ENCODE data around the gene CHRM3.

The CHRM3 gene

DNA sequence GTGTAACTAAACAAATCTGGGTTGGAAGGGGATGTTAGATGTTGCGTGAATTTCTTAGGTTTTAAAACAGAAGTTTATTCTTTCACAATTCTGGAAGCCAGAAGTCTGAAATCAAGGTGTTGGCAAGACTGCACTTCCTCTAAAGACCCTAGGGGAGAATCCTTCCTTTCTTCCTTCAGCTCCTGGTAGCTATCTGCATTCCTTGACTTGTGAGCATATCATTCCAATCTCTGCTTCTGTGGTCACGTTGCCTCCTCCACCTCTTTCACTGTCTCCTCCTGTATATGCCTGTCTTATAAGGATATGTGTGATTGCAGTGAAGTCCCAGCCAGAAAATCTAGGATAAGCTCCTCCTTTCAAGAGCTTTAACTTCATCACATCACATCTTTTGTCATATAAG lies 7.7 kb downstream of the CHRM3 start:
- in situ Hi-C loops (cut with MboI; ENCODE audit: low sequenced_read_pairs) = no loop called here

DNA sequence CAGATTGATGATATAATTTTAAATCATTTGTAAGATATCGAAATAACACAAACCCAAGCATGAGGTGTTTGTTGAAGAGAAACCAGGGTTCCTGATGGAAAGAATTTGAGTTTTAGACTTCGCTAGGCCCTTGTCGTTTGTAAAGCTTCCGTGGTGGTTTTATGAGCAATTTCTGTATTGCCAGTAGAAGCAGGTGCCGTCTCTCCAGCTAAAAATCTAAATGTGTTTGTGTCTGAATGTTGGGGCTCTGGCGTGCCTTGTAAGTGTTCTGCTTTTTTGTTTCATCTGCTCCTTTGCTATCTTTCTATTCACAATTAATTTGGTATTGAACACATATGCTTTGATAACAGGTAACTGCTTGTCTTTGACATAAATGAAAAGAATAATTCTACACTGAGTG lies 27.5 kb downstream of the CHRM3 start:
- in situ Hi-C loops (cut with MboI; ENCODE audit: low sequenced_read_pairs) = no loop called here

GRCh38 chr1:239417221-239417620 lies 30.9 kb downstream of the CHRM3 start:
- in situ Hi-C loops (cut with MboI; ENCODE audit: low sequenced_read_pairs) = no loop called here

GRCh38 chr1:239417986-239418640 lies 31.7 kb downstream of the CHRM3 start:
- in situ Hi-C loops (cut with MboI; ENCODE audit: low sequenced_read_pairs) = no loop called here

DNA sequence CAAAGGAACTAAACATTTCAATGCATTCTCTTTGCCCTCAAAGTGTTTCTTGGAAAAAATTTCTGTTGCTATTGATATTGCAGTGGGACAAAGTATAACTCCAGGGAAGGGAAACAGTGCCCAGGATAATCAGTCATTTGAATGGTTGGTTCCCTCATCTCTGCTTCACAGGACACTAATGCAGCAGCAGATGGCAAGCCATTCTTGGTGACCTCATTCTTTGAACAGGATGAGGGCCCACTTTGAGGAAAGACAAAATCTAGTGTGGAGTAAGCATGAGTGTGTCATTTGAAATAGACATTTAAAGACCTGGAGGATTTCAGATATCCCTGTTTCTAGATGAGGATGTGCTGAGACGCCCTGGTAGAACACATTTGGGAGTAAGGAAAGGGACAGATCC lies 32.3 kb downstream of the CHRM3 start:
- in situ Hi-C loops (cut with MboI; ENCODE audit: low sequenced_read_pairs) = no loop called here

- in situ Hi-C loops (cut with MboI; ENCODE audit: low sequenced_read_pairs) = no loop called here
Observed at GRCh38 chr1:239421811-239422210, 35.4 kb downstream of the CHRM3 start.

DNA sequence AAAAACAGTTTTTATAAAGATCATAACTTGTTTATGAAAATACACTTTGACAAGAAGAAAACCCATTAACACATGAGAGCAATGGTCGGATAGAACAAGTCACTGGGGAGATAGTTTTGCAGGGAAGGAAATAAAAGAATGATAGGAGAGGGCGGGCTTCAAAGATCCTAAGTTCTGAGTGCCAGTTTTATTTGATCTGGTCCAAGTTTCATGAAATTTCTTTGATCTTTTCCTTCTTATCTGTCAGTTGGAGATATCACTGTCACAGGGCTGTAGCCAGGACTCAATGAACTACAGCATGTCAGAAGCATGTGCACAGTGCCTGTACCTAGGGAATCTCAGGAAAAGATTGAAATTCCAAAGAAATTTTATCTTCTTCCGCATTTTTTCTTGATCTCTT lies 36.5 kb downstream of the CHRM3 start:
- in situ Hi-C loops (cut with MboI; ENCODE audit: low sequenced_read_pairs) = no loop called here

- in situ Hi-C loops (cut with MboI; ENCODE audit: low sequenced_read_pairs) = no loop called here
Observed at GRCh38 chr1:239426821-239427475, 40.6 kb downstream of the CHRM3 start.

DNA sequence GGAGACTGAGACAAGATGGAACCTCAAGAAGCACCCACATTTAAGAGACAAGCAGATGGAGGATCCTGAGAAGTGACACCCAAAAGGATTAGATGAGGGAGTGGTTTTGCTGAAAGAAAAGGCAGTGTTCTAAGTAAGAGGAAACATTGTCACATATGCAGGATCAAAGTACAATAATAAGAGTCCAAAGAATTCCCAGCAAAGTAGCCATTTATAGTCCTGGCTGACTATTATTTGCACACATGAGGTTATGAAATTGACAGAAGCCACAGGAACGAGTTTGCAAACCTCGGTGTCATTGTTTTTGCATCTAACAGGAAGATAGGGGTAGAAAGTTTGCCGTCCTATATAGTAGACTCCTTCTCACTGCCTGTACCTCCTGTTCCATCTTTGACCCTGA lies 41.3 kb downstream of the CHRM3 start:
- in situ Hi-C loops (cut with MboI; ENCODE audit: low sequenced_read_pairs) = no loop called here

DNA sequence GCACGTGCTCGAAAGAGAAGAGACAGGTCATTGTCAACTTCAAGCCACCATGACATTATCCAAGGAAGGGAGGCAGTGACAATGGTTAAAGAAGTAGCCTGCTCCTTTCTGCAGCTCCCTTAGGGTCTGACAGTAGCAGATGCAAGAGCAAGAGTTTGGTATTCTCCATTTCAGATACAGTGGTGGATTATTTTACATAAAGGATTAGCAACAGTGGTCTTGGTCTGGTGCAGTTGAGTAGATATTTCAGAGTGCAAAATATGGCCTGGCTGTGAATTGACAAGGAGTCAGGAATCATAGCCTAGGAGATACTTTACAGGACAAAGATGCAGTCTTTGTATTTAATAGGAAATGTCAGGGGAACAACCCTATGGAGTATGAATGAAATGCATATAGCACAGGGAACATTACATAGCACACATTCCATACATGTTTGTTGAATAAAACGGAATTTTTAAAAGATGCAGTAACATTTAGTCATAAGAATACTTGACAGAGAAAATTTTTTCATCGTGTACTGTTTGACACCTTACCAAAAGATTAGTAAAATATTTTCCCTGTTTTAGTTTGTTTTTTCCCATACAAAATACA lies 41.8 kb downstream of the CHRM3 start:
- in situ Hi-C loops (cut with MboI; ENCODE audit: low sequenced_read_pairs) = no loop called here

GRCh38 chr1:239429163-239429562 lies 42.8 kb downstream of the CHRM3 start:
- in situ Hi-C loops (cut with MboI; ENCODE audit: low sequenced_read_pairs) = no loop called here

- in situ Hi-C loops (cut with MboI; ENCODE audit: low sequenced_read_pairs) = no loop called here
Observed at GRCh38 chr1:239432255-239432654, 45.9 kb downstream of the CHRM3 start.

DNA sequence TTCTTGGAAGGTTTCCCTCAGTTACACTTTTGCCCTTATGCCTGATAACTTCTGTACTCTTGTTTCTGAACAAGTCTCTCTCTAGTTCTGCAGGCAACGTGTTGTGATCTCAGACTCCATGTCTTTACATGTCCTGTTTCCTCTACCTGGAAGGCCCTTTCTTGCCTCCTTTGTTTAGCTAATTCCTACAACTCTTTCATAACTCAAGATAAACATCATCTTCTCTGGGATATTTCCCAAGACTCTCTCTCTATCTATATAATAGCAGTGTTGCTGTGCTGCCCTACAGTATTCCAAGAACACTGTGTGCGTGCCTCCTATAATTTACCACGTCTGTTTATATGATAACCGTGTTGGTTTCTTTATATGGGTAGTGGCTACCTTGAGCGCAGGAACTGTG lies 47.8 kb downstream of the CHRM3 start:
- in situ Hi-C loops (cut with MboI; ENCODE audit: low sequenced_read_pairs) = no loop called here

Data from hTERT RPE-1 (cell line).